ENCODE results near the gene RNF126. TPM values are rescaled to one million over a fixed set of nuclear protein-coding genes. Genes with fewer than 3 reads are reported as not detected.
"Not testable (repeated sequence)": the region's sequence is repeated elsewhere in the genome, so short reads cannot be mapped to it uniquely, and the experiment has no call there.

The RNF126 gene
- total and polyA plus RNA-seq, 2 donors: 8.6 to 41.8 TPM

- Histone ChIP-seq H3K27ac (ENCODE audit: low read depth) (peak overlapping the region; percentile 90), H3K4me1 (ENCODE audit: insufficient read depth) (no peaks in the 10 kb centered on the region), H3K36me3 (ENCODE audit: insufficient read depth) (no peaks in the 10 kb centered on the region), H3K4me3 (ENCODE audit: low read depth, low read length) (peak overlapping the region; percentile 70)
- 4% methylated on average over 69 of the region's 69 CpGs for WGBS
- DNase-seq (ENCODE audit: extremely low spot score): no peak
These were observed 16.6 kb upstream of the RNF126 start for GRCh38 chr19:679418-680286.

- DNase-seq (ENCODE audit: extremely low spot score): no peak
- Histone ChIP-seq H3K36me3 (ENCODE audit: insufficient read depth) (no peaks in the 10 kb centered on the region), H3K4me1 (ENCODE audit: insufficient read depth) (no peaks in the 10 kb centered on the region), H3K4me3 (ENCODE audit: low read depth, low read length) (no peak overlapping the region), H3K27ac (ENCODE audit: low read depth) (no peak overlapping the region)
- 79% methylated on average over 16 of the region's 16 CpGs for WGBS
These were observed 15.9 kb upstream of the RNF126 start for GRCh38 chr19:678791-679388.

- 49% methylated on average over 22 of the region's 22 CpGs for WGBS
- Histone ChIP-seq H3K4me3 (ENCODE audit: low read depth, low read length) (peak overlapping the region; percentile 17), H3K27ac (ENCODE audit: low read depth) (no peak overlapping the region), H3K36me3 (ENCODE audit: insufficient read depth) (no peaks in the 10 kb centered on the region), H3K4me1 (ENCODE audit: insufficient read depth) (no peaks in the 10 kb centered on the region)
- no peak for DNase-seq (ENCODE audit: extremely low spot score)
These were observed 14.8 kb upstream of the RNF126 start for GRCh38 chr19:677601-678436.

GRCh38 chr19:677201-677600 is 14.2 kb upstream of the RNF126 start:
- 5% methylated on average over 15 of the region's 15 CpGs for WGBS
- no peak for DNase-seq (ENCODE audit: extremely low spot score)
- Histone ChIP-seq H3K36me3 (ENCODE audit: insufficient read depth) (no peaks in the 10 kb centered on the region), H3K4me1 (ENCODE audit: insufficient read depth) (no peaks in the 10 kb centered on the region), H3K27ac (ENCODE audit: low read depth) (no peak overlapping the region), H3K4me3 (ENCODE audit: low read depth, low read length) (peak overlapping the region; percentile 45)

GRCh38 chr19:676339-677105 is 13.5 kb upstream of the RNF126 start, which contains the start of gene FSTL3:
Gene FSTL3, plus strand, starts transcription at chr19:676392. Its CDS starts 32 bp downstream, at chr19:676424.
- H3K27ac ChIP-seq (ENCODE audit: low read depth): peak within 1 kb of the TSS; percentile 71
- peak within 1 kb of the TSS; percentile 45 for H3K4me3 ChIP-seq (ENCODE audit: low read depth, low read length)
- H3K4me1 ChIP-seq (ENCODE audit: insufficient read depth): no peaks in the 10 kb centered on the region
- H3K36me3 ChIP-seq (ENCODE audit: insufficient read depth): no peaks in the 10 kb centered on the region
- 2% methylated on average over 63 of the region's 63 CpGs for WGBS
- DNase-seq (ENCODE audit: extremely low spot score): no peak

GRCh38 chr19:676007-676338 is 13.0 kb upstream of the RNF126 start:
- no peak for DNase-seq (ENCODE audit: extremely low spot score)
- H3K4me3 ChIP-seq (ENCODE audit: low read depth, low read length): peak overlapping the region; percentile 45
- H3K27ac ChIP-seq (ENCODE audit: low read depth): peak overlapping the region; percentile 32
- 7% methylated on average over 31 of the region's 31 CpGs for WGBS
- no peaks in the 10 kb centered on the region for H3K36me3 ChIP-seq (ENCODE audit: insufficient read depth)
- H3K4me1 ChIP-seq (ENCODE audit: insufficient read depth): no peaks in the 10 kb centered on the region

- no peak overlapping the region for H3K27ac ChIP-seq (ENCODE audit: low read depth)
- no peaks in the 10 kb centered on the region for H3K36me3 ChIP-seq (ENCODE audit: insufficient read depth)
- no peak overlapping the region for H3K4me3 ChIP-seq (ENCODE audit: low read depth, low read length)
- no peak for DNase-seq (ENCODE audit: extremely low spot score)
- 73% methylated on average over 38 of the region's 38 CpGs for WGBS
- no peaks in the 10 kb centered on the region for H3K4me1 ChIP-seq (ENCODE audit: insufficient read depth)
These were observed 11.5 kb upstream of the RNF126 start for GRCh38 chr19:674282-675151.

GRCh38 chr19:670609-671075 is 7.6 kb upstream of the RNF126 start:
- DNase-seq (ENCODE audit: extremely low spot score): no peak
- Histone ChIP-seq H3K36me3 (ENCODE audit: insufficient read depth) (no peaks in the 10 kb centered on the region), H3K4me1 (ENCODE audit: insufficient read depth) (no peaks in the 10 kb centered on the region), H3K27ac (ENCODE audit: low read depth) (no peak overlapping the region), H3K4me3 (ENCODE audit: low read depth, low read length) (no peak overlapping the region)
- 84% methylated on average over 9 of the region's 9 CpGs for WGBS

GRCh38 chr19:668675-669434 is 5.8 kb upstream of the RNF126 start:
- not testable (repeated sequence) for H3K4me3 ChIP-seq (ENCODE audit: low read depth, low read length); H3K36me3 ChIP-seq (ENCODE audit: insufficient read depth); DNase-seq (ENCODE audit: extremely low spot score); H3K4me1 ChIP-seq (ENCODE audit: insufficient read depth); H3K27ac ChIP-seq (ENCODE audit: low read depth)
- 47% methylated on average over 12 of the region's 12 CpGs for WGBS

- H3K4me1 ChIP-seq (ENCODE audit: insufficient read depth); H3K4me3 ChIP-seq (ENCODE audit: low read depth, low read length); H3K27ac ChIP-seq (ENCODE audit: low read depth); DNase-seq (ENCODE audit: extremely low spot score); H3K36me3 ChIP-seq (ENCODE audit: insufficient read depth): not testable (repeated sequence)
- 92% methylated on average over 38 of the region's 38 CpGs for WGBS
These were observed 4.1 kb upstream of the RNF126 start for GRCh38 chr19:666985-667573.

- 7% methylated on average over 24 of the region's 24 CpGs for WGBS
- Histone ChIP-seq H3K27ac (ENCODE audit: low read depth) (no peak overlapping the region), H3K36me3 (ENCODE audit: insufficient read depth) (no peaks in the 10 kb centered on the region), H3K4me1 (ENCODE audit: insufficient read depth) (no peaks in the 10 kb centered on the region), H3K4me3 (ENCODE audit: low read depth, low read length) (no peak overlapping the region)
- DNase-seq (ENCODE audit: extremely low spot score): no peak
These were observed 2.0 kb upstream of the RNF126 start for GRCh38 chr19:664913-665443.

Data from urinary bladder (tissue), 4 donors.